GM18867 (cell line): ENCODE results near the gene TMED9.
A peak's percentile ranks its signal among the peaks of the same experiment; 100 is the strongest.
"Not testable (repeated sequence)": the region's sequence is repeated elsewhere in the genome, so short reads cannot be mapped to it uniquely, and the experiment has no call there.

Experiments used
- ATAC-seq: cut with Tn5 transposase; IDR thresholded peaks from one replicate; pipeline ENCODE4 v1.9.1; 2021; ENCODE audit warnings: mild to moderate bottlenecking, moderate library complexity; ENCODE audit not compliant: unreplicated experiment

Gene TMED9

GRCh38 chr5:177592010-177592834 lies at the start of gene TMED9:
TSS of gene TMED9 (plus strand) at chr5:177592203. CDS start at chr5:177592215, 12 bp downstream.
- peak; percentile 93 for ATAC-seq

- no peak for ATAC-seq
Measured at GRCh38 chr5:177542816-177543465, 49.1 kb upstream of the TMED9 start.

- no peak for ATAC-seq
Measured at GRCh38 chr5:177545487-177546257, 46.3 kb upstream of the TMED9 start.

GRCh38 chr5:177546258-177546741 lies 45.7 kb upstream of the TMED9 start:
- no peak for ATAC-seq

- ATAC-seq: no peak
Measured at GRCh38 chr5:177547736-177548135, 44.3 kb upstream of the TMED9 start.

- ATAC-seq: no peak
Measured at GRCh38 chr5:177548495-177548894, 43.5 kb upstream of the TMED9 start.

- ATAC-seq: no peak
Measured at GRCh38 chr5:177550122-177550521, 41.9 kb upstream of the TMED9 start.

- no peak for ATAC-seq
Measured at GRCh38 chr5:177552839-177553455, 39.1 kb upstream of the TMED9 start.

GRCh38 chr5:177553671-177554429 lies 38.2 kb upstream of the TMED9 start:
- peak; percentile 35 for ATAC-seq

- peak; percentile 83 for ATAC-seq
Measured at GRCh38 chr5:177554474-177555111, 37.4 kb upstream of the TMED9 start, which contains the start of gene FAM193B. TSS of gene FAM193B (minus strand) at chr5:177554563. CDS start at chr5:177554458, 105 bp downstream.

GRCh38 chr5:177555228-177555627 lies 36.8 kb upstream of the TMED9 start:
- no peak for ATAC-seq

- no peak for ATAC-seq
Measured at GRCh38 chr5:177555665-177556064, 36.3 kb upstream of the TMED9 start.

- no peak for ATAC-seq
Measured at GRCh38 chr5:177557041-177557647, 34.9 kb upstream of the TMED9 start.

- no peak for ATAC-seq
Measured at GRCh38 chr5:177557796-177558195, 34.2 kb upstream of the TMED9 start.

- not testable (repeated sequence) for ATAC-seq
Measured at GRCh38 chr5:177559446-177559941, 32.5 kb upstream of the TMED9 start.

- no peak for ATAC-seq
Measured at GRCh38 chr5:177565046-177565445, 27.0 kb upstream of the TMED9 start.

GRCh38 chr5:177568326-177568725 lies 23.7 kb upstream of the TMED9 start:
- no peak for ATAC-seq

- no peak for ATAC-seq
Measured at GRCh38 chr5:177569894-177570293, 22.1 kb upstream of the TMED9 start.

- no peak for ATAC-seq
Measured at GRCh38 chr5:177575488-177575887, 16.5 kb upstream of the TMED9 start.
